Activated CD4-positive, alpha-beta T cell treated with anti-CD3 and anti-CD28 coated beads, Interleukin-2, amount 10 ng/mL, durations not matched to agents 24 days and 14 days (primary cell): ENCODE measurements around the gene BRSK2. TPM values are rescaled to one million over a fixed set of nuclear protein-coding genes. Genes with fewer than 3 reads are reported as not detected.

ENCODE experiments used
- DNase-seq: peaks from one replicate; pipeline ENCODE4 v3.0.0; 2022
- H3K27ac Mint-ChIP-seq: one replicate; pipeline ENCODE4 v1.8.0; 2022; ENCODE audit warnings: mild to moderate bottlenecking, mixed read lengths
- H3K27me3 Mint-ChIP-seq: one replicate; pipeline ENCODE4 v1.8.0; 2022; ENCODE audit warnings: mixed read lengths
- H3K36me3 Mint-ChIP-seq: one replicate; pipeline ENCODE4 v1.8.0; 2022; ENCODE audit warnings: low read depth, mild to moderate bottlenecking, mixed read lengths
- H3K4me1 Mint-ChIP-seq: one replicate; pipeline ENCODE4 v1.8.0; 2021; ENCODE audit warnings: mixed read lengths
- H3K4me3 Mint-ChIP-seq: one replicate; pipeline ENCODE4 v1.8.0; 2022; ENCODE audit warnings: mild to moderate bottlenecking, moderate library complexity, mixed read lengths
- H3K9me3 Mint-ChIP-seq: one replicate; pipeline ENCODE4 v1.8.0; 2021; ENCODE audit warnings: mixed read lengths
- intact Hi-C: fragments of 100-400 bp; cut with micrococcal nuclease; formaldehyde crosslinking; loops from one replicate; pipeline ENCODE4 v1.15.1; 2023
- total RNA-seq: library from RNA; stranded (reverse); gene quantifications from 2 replicates; pipeline ENCODE4 v1.2.3, GENCODE V29; 2022

The BRSK2 gene
- total RNA-seq, 1 donor from 2014 or later: 0.84 TPM

DNA sequence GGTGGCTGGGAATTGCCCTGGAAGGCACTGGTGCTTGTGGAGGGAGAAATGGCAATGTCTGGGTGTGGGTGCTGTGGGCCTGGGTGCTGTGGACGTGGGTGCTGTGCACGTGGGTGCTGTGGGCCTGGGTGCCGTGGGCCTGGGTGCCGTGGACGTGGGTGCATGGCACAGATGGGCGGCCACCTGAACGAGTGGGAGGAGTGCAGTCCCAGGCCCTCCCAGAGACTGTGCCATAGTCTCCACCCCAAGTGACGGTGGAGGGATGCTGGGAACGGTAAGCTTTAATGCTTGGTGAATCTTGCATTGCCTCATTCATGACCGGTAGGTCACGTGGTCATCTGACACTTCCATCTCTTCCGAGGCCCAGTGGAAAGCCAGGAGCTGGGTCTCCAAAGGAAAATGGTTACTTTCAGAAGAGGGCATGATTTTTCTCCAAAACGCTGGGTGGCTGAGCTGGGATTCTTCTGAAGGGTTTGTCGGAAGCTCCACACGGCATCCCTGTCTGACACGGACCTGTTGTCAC is 28.8 kb upstream of the BRSK2 start:
- DNase-seq: no peak
- Mint-ChIP-seq H3K36me3 (no peaks in the 10 kb centered on the region), H3K4me1 (no peaks in the 10 kb centered on the region), H3K27ac (no peak overlapping the region), H3K9me3 (no peaks in the 10 kb centered on the region), H3K4me3 (no peak overlapping the region), H3K27me3 (peaks cover 4% of the 10 kb centered on the region)
- intact Hi-C loops: no loop called here

DNA sequence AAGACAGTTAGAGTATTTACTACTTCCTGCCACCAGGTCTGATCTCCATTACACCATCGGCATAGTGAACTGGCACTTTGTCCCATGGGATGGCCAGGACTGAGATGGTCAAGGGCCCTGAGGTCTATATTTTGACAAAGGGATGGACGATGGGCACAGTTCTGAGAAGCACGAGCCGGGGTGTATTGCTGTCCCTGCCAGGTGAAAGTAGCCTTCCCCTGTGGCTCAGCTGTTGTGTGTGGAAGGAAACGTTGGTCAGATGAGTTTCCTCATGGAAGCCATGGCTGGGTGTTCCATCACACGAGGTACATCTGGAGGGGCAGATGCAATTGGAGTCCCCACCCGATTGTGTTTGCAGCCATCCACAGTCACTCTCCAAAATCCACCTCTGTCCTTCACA is 27.9 kb upstream of the BRSK2 start:
- Mint-ChIP-seq H3K4me3 (no peak overlapping the region), H3K4me1 (no peaks in the 10 kb centered on the region), H3K36me3 (no peaks in the 10 kb centered on the region), H3K27ac (no peak overlapping the region), H3K27me3 (peaks cover 1% of the 10 kb centered on the region), H3K9me3 (no peaks in the 10 kb centered on the region)
- intact Hi-C loops: no loop called here
- DNase-seq: no peak

DNA sequence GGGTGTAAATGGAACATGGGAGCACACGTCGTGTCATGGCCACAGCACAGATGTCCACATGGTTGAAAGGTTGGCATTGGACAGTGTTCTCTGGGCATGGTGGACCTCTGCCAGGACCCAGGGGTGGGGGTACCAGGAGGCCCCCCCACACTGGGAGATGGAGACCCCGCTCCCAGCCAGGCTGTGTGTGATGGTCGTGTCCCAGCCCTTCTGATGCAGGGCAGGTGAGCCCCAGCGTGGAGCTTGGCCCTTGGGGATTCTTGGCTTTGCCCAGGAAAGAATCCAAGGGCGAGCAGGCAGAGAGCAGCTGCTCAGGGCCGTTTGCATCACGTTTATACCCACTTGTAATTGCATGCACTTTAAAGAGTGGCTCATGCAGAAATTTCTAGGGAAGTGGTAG is 22.0 kb upstream of the BRSK2 start:
- Mint-ChIP-seq H3K36me3 (no peaks in the 10 kb centered on the region), H3K27ac (no peak overlapping the region), H3K27me3 (peaks cover 1% of the 10 kb centered on the region), H3K9me3 (no peaks in the 10 kb centered on the region), H3K4me3 (no peak overlapping the region), H3K4me1 (no peaks in the 10 kb centered on the region)
- intact Hi-C loops: no loop called here
- DNase-seq: no peak

DNA sequence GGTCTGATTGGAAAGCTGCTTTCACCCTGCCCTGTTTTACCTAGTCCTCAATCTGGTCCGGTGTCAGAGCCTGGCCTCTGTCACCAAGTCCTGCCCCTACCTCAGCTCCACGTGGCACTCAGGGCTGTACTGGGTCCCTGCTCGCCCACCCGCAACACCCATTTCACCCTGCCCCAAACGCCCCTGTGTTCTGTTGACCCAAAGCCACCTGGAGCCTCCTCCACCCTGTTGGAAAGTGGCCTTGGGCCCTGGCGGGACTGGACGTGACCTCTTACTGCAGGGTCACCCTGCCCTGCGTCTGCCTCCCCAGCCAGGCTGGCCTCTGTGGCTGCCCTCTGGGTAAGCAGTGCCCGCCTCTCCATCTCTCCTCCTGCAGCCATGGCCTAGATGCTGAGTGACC is 21.5 kb upstream of the BRSK2 start:
- intact Hi-C loops: no loop called here
- H3K27me3 Mint-ChIP-seq: peaks cover 1% of the 10 kb centered on the region
- DNase-seq: no peak
- H3K4me3 Mint-ChIP-seq: no peak overlapping the region
- H3K9me3 Mint-ChIP-seq: no peaks in the 10 kb centered on the region
- H3K4me1 Mint-ChIP-seq: no peaks in the 10 kb centered on the region
- no peak overlapping the region for H3K27ac Mint-ChIP-seq
- H3K36me3 Mint-ChIP-seq: no peaks in the 10 kb centered on the region

DNA sequence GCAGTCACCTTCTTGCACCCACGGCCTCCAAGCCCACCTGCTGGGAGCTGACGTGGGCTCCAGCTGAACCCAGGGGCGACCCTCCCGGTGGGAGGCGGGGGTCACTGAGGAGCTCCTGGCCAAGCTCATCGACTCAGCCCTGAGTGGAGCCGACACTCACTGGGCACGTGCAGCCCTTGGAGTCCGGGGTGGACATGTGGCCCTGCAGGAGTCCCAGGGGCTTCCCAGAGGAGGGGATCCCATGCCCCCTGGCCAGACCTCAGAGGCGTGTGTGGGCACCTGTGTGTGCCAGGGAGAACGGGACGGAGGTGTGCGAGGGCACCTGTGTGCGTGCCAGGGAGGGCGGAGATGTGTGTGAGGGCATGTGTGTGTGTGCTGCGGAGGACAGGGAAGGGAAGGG is 20.8 kb upstream of the BRSK2 start:
- no peaks in the 10 kb centered on the region for H3K9me3 Mint-ChIP-seq
- H3K4me3 Mint-ChIP-seq: no peak overlapping the region
- H3K36me3 Mint-ChIP-seq: no peaks in the 10 kb centered on the region
- intact Hi-C loops: no loop called here
- H3K4me1 Mint-ChIP-seq: no peaks in the 10 kb centered on the region
- no peak overlapping the region for H3K27ac Mint-ChIP-seq
- DNase-seq: no peak
- H3K27me3 Mint-ChIP-seq: no peaks in the 10 kb centered on the region

DNA sequence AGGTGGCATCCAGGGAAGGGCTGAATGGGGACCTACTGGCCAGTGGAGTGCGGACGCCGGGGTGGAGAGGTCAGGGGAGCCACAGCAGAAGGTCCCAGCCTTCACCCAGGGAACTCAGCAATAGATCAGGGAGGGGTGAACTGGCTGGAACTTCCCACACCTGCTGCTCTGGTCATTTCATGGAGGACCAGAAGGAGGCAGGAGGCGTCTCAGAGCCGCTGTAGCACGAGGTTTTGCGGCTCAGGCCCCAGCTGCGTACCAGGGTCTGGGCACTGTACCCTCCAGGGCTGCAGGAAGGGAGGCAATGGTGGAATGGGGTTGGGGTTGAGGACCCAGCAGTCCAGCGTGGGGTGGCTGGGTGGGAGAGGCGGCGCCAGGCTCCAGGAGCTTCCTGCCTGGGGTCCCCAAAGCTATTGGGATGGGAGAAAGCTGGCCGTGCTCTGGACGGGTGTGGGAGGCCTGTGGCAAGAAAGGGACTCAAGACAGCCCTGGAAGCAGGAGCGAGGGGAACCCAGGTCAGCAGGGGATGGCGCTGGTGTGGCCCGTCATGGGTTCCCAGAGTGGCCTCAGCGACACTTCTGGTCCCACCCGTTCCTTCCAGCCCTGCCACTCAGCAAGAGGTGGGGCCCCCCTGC is 20.2 kb upstream of the BRSK2 start:
- no peak for DNase-seq
- Mint-ChIP-seq H3K27me3 (no peaks in the 10 kb centered on the region), H3K27ac (no peak overlapping the region), H3K9me3 (no peaks in the 10 kb centered on the region), H3K4me1 (no peaks in the 10 kb centered on the region), H3K4me3 (no peak overlapping the region), H3K36me3 (no peaks in the 10 kb centered on the region)
- intact Hi-C loops: no loop called here

DNA sequence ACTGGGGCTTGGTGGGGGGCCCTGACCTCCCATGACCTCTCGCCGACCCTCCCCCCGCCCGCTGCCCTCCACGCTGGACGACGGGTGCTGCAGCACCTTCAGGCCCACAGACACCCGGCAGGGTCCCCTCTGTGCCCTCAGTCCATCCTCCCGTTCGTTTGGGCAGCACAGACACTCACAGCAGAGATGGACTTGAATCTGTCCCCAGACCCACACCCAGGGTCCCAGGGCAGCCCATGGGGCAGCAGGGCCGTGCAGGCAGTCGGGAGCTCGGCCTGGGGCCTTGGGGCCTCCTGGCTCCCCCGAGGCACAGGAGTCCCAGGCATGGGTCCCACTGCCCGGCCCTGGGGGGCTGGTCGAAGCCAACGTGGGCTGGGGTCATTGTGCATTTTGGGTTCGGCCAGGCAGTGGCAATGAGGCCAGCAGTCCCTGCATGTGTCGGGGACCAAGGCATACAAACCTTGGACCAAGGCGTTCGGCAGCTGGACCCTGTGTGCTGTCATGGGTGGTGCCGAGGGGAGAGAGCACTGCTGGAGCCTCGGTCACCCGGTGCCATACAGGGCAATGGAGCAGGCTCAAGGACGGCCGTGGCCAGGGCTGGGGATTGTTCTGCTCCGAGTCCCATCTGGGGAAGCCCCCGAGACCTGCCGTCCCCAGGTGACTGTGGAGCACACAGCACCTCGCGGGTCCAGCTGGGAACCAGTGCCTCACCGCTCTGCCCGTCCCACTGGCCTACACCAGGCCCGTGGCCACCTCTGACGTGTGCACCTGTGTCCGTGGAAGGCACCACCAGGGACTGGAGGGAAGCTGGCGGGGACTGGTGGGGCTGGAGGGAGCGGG is 19.3 kb upstream of the BRSK2 start:
- no peak for DNase-seq
- H3K4me1 Mint-ChIP-seq: no peaks in the 10 kb centered on the region
- H3K27me3 Mint-ChIP-seq: no peaks in the 10 kb centered on the region
- no peak overlapping the region for H3K4me3 Mint-ChIP-seq
- intact Hi-C loops: no loop called here
- no peaks in the 10 kb centered on the region for H3K9me3 Mint-ChIP-seq
- no peaks in the 10 kb centered on the region for H3K36me3 Mint-ChIP-seq
- no peak overlapping the region for H3K27ac Mint-ChIP-seq

DNA sequence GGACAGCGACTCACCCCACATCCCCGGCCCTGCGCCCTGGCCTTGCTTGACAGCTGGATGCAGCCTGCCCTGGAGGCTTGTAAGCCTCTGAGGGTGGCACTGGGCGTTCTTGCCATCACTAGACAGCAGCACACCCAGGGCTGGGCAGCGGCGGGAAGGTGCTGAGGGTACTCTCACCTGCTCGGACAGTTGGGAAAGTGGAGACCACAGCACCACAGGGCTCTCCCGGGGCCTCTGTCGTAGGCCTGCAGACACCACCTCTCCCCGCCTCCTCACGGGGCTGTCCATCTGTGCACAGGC is 18.8 kb upstream of the BRSK2 start:
- Mint-ChIP-seq H3K9me3 (no peaks in the 10 kb centered on the region), H3K27me3 (no peaks in the 10 kb centered on the region), H3K27ac (no peak overlapping the region), H3K36me3 (no peaks in the 10 kb centered on the region), H3K4me3 (no peak overlapping the region), H3K4me1 (no peaks in the 10 kb centered on the region)
- no peak for DNase-seq
- intact Hi-C loops: no loop called here

DNA sequence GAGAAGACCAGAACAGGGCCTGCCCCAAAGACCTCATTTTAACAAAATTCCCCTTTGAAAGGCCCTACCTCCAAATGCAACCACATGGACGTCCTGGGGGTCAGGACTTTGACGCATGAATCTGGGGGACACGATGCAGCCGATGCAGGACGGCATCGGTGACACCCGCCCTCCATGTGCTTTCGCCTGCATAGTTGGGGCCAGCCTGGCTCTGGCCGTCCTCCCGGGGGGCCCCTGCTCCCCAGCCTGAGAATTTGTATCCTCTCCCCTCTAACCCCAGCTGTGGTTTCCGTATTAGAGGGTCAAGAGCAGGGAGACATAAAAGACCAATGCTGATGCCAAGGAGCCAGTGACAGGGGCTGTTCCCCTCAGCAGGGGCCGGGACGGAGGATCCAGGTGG is 18.4 kb upstream of the BRSK2 start:
- no peaks in the 10 kb centered on the region for H3K4me1 Mint-ChIP-seq
- no peaks in the 10 kb centered on the region for H3K9me3 Mint-ChIP-seq
- intact Hi-C loops: no loop called here
- H3K36me3 Mint-ChIP-seq: no peaks in the 10 kb centered on the region
- H3K27me3 Mint-ChIP-seq: no peaks in the 10 kb centered on the region
- H3K27ac Mint-ChIP-seq: no peak overlapping the region
- H3K4me3 Mint-ChIP-seq: no peak overlapping the region
- DNase-seq: no peak

DNA sequence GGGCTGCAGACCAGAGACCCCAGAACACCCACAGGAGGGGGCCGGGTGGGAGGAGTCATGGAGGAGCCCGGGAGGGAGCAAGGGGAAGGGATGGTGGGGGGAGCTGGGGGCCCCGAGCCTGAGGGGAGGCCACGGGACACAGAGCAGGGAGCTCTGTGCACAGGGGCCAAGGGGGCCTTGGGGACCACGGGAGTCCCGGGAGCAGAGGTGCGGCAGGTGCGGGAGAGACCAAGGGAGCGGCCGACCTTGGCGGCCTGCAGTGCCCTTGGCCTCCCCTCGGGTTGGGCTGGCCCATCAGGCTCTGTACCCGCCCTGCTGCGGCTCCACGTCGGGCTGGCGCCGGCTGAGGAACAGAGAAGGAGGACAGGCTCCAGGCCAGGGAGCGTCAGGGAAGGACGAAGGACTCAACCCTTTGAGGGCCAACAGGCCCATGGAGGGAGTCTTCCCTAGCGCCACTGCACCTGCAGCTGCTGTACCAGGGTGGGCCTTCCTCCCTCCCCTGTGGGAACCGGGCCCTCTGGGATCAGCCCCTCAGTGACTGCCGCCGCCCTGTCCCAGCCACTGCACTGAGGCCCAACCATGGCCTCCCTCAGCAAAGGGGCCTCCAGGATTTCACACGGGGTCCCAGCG is 17.8 kb upstream of the BRSK2 start:
- H3K4me3 Mint-ChIP-seq: no peak overlapping the region
- intact Hi-C loops: no loop called here
- DNase-seq: no peak
- no peak overlapping the region for H3K27ac Mint-ChIP-seq
- H3K27me3 Mint-ChIP-seq: no peaks in the 10 kb centered on the region
- H3K36me3 Mint-ChIP-seq: no peaks in the 10 kb centered on the region
- no peaks in the 10 kb centered on the region for H3K9me3 Mint-ChIP-seq
- H3K4me1 Mint-ChIP-seq: no peaks in the 10 kb centered on the region

DNA sequence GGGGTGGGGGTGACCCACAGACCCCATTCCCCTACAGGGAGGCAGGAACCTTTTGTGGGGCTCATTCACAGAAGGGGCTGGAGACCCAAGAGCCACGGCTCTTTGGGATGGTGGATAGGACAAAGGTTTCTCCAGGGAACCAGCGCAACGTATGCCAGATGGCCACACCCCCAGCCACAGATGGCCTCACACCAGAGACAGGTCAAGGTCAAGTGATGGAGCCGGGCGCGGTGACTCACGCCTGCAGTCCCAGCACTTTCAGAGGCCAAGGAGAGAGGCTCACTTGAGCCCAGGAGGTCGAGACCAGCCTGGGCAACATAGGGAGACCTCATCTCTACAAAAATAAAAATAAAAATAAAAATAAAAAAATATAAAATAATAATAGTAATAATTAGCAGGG is 17.1 kb upstream of the BRSK2 start:
- no peaks in the 10 kb centered on the region for H3K9me3 Mint-ChIP-seq
- no peak overlapping the region for H3K27ac Mint-ChIP-seq
- no peaks in the 10 kb centered on the region for H3K36me3 Mint-ChIP-seq
- no peaks in the 10 kb centered on the region for H3K4me1 Mint-ChIP-seq
- intact Hi-C loops: no loop called here
- no peak for DNase-seq
- no peaks in the 10 kb centered on the region for H3K27me3 Mint-ChIP-seq
- H3K4me3 Mint-ChIP-seq: no peak overlapping the region

DNA sequence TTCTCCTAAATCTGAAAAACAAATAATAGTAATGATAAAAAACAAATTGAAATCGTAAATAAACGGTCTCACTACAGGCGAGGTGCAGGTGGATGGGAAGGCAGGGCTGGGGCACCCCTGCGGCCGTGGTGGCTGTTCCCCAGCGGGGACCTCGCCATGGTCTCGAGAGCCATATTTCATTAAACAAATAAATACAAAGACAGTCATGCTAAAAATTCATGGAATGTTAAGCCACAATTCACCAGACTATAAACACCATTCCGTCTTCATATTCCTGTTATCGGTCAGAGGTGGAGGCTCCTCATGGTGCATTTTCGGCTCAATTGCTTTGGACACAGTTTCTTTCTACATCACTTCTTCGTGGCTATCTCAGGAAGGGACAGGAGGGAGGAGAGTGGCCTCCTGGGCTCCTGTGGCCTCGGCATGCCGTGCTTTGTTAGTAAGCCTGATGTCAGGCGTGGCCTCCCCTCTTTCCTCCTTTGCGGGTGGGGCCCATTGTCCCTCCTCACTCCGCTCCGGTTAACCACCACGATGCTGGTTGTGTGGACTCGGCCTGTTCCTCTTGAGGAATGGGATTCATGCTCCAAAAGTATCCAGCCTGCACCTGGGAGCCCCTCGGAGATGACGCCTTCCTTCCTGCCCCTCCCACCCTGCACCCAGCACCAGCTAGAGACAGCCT is 16.1 kb upstream of the BRSK2 start:
- no peaks in the 10 kb centered on the region for H3K27me3 Mint-ChIP-seq
- H3K27ac Mint-ChIP-seq: no peak overlapping the region
- H3K4me1 Mint-ChIP-seq: no peaks in the 10 kb centered on the region
- intact Hi-C loops: no loop called here
- H3K36me3 Mint-ChIP-seq: no peaks in the 10 kb centered on the region
- H3K4me3 Mint-ChIP-seq: no peak overlapping the region
- no peak for DNase-seq
- no peaks in the 10 kb centered on the region for H3K9me3 Mint-ChIP-seq

DNA sequence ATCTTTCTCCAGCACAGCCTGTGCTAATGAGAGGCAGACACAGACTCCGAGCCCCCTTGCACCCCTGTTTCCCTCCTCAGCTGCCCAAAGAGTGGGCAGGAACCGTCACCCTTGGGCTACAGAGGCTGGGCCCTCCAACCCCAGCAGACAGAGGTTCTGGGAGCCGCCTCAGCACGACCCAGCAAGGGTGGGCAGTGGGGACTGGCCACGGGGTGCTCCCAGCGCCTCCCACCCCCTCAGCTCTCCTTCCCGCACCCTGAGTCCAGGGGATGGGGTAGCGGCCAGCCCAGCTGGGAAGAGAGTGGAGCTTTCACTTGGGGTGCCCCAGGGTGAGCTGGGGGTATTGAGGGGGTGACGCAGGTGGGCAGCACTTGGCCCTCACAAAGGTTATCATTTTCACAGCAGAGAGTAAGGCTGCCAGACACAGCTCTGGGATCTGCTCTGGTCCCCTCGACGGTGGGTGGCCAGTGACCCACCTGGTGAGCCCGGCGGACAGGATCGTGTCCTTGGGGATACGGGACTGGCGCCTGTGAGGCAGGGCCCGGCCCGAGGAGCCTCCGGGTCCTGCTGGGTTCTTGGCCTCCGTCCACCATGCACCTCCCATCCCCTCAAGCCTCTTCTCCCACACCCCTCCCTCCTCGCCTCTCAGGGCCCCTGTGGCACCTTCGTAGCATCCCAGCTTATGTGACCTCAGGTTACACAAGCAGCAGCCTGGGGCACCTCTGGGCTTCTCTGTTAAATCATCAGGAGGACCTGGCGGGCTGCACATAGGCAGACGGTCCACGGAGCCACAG is 14.4 kb upstream of the BRSK2 start:
- Mint-ChIP-seq H3K27ac (no peak overlapping the region), H3K9me3 (no peaks in the 10 kb centered on the region), H3K4me3 (no peak overlapping the region), H3K36me3 (no peaks in the 10 kb centered on the region), H3K27me3 (peaks cover 4% of the 10 kb centered on the region), H3K4me1 (no peaks in the 10 kb centered on the region)
- no peak for DNase-seq
- intact Hi-C loops: no loop called here

DNA sequence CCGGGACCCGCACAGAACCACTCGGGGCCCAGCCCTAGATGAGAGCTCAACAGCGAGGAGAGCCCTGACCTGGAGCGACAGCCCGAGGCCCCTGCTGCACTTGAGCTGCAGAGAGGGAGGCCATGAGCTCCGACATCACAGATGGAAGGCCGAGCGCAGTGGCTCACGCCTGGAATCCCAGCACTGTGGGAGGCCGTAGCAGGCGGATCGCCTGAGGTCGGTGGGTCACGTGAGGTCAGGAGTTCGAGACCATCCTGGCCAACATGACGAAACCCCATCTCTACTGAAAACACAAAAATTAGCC is 13.8 kb upstream of the BRSK2 start:
- Mint-ChIP-seq H3K36me3 (no peaks in the 10 kb centered on the region), H3K9me3 (no peaks in the 10 kb centered on the region), H3K27ac (no peak overlapping the region), H3K27me3 (peaks cover 8% of the 10 kb centered on the region), H3K4me3 (no peak overlapping the region), H3K4me1 (no peaks in the 10 kb centered on the region)
- intact Hi-C loops: no loop called here
- DNase-seq: no peak
